ENCODE data around the gene AFAP1L2. TPM values are rescaled to one million over a fixed set of nuclear protein-coding genes. Genes with fewer than 3 reads are reported as not detected.

AFAP1L2 gene
- polyA plus RNA-seq, 3 donors, result 0.01 to 0.43 TPM; not detected in 1

GRCh38 chr10:114255227-114255626 lies 149.1 kb downstream of the AFAP1L2 start:
- H3K27ac Mint-ChIP-seq, result no peak overlapping the region
- WGBS (ENCODE audit: insufficient coverage), result no CpG with 5 or more reads among the region's 1 CpG

GRCh38 chr10:114252883-114253282 lies 151.4 kb downstream of the AFAP1L2 start:
- Histone ChIP-seq H4K20me1 (ENCODE audit: insufficient read depth, low read length) (no peaks in the 10 kb centered on the region), H3K9me3 (replicated peaks in 1 of 2; ENCODE audit: control insufficient read depth in 1 of 2, insufficient read depth in 1 of 2, low read length in 2 of 2) (no peaks in the 10 kb centered on the region), H3K36me3 (replicated peaks in 1 of 2; ENCODE audit: control insufficient read depth in 1 of 2, insufficient read depth in 2 of 2, low read length in 2 of 2) (no peaks in the 10 kb centered on the region), H3K27me3 (ENCODE audit: control insufficient read depth in 2 of 2, insufficient read depth in 2 of 2, low read length in 2 of 2) (no peaks in the 10 kb centered on the region), H3K4me3 (replicated peaks in 1 of 3; ENCODE audit: low read depth in 2 of 3, low read length in 3 of 3) (no peak overlapping the region), H2AFZ (ENCODE audit: insufficient read depth, low read depth, low read length, poor library complexity, severe bottlenecking) (no peak overlapping the region), H3K79me2 (ENCODE audit: insufficient read depth, low read length) (no peaks in the 10 kb centered on the region), H3K4me2 (replicated peaks; ENCODE audit: extremely low read depth, low read length, poor library complexity, severe bottlenecking) (no peak overlapping the region), H3K4me1 (ENCODE audit: control insufficient read depth in 1 of 2, insufficient read depth in 2 of 2, low read length in 2 of 2) (no peaks in the 10 kb centered on the region), H3K9ac (ENCODE audit: insufficient read depth, low read length, poor library complexity, severe bottlenecking) (no peak overlapping the region), H3K27ac (ENCODE audit: low read depth in 1 of 2, low read length in 2 of 2) (no peak overlapping the region)
- no peak for TF ChIP-seq CTCF (IDR thresholded peaks at IDR 0.05)
- Mint-ChIP-seq H3K27ac (no peak overlapping the region), H3K4me1 (no peaks in the 10 kb centered on the region), H3K27me3 (ENCODE audit: low read depth in 3 of 3) (peaks cover 3 to 6% (median 4%) of the 10 kb centered on the region in 3 donors), H3K36me3 (no peaks in the 10 kb centered on the region), H3K4me3 (no peak overlapping the region), H3K9me3 (no peaks in the 10 kb centered on the region)
- intact Hi-C loops (cut with micrococcal nuclease), result no loop called here
- DNase-seq, result no peak
- WGBS (ENCODE audit: insufficient coverage), result 100% methylated on average over 3 of the region's 7 CpGs

More at GRCh38 chr10:114255227-114255626, 149.1 kb downstream of the AFAP1L2 start:
- DNase-seq, result no peak
- Histone ChIP-seq H3K27ac (ENCODE audit: low read depth in 1 of 2, low read length in 2 of 2) (no peak overlapping the region), H3K9ac (ENCODE audit: insufficient read depth, low read length, poor library complexity, severe bottlenecking) (no peak overlapping the region), H4K20me1 (ENCODE audit: insufficient read depth, low read length) (no peaks in the 10 kb centered on the region), H3K9me3 (replicated peaks in 1 of 2; ENCODE audit: control insufficient read depth in 1 of 2, insufficient read depth in 1 of 2, low read length in 2 of 2) (no peaks in the 10 kb centered on the region), H2AFZ (ENCODE audit: insufficient read depth, low read depth, low read length, poor library complexity, severe bottlenecking) (no peak overlapping the region), H3K36me3 (replicated peaks in 1 of 2; ENCODE audit: control insufficient read depth in 1 of 2, insufficient read depth in 2 of 2, low read length in 2 of 2) (no peaks in the 10 kb centered on the region), H3K79me2 (ENCODE audit: insufficient read depth, low read length) (no peaks in the 10 kb centered on the region), H3K4me2 (replicated peaks; ENCODE audit: extremely low read depth, low read length, poor library complexity, severe bottlenecking) (no peak overlapping the region), H3K4me3 (replicated peaks in 1 of 3; ENCODE audit: low read depth in 2 of 3, low read length in 3 of 3) (no peak overlapping the region), H3K27me3 (ENCODE audit: control insufficient read depth in 2 of 2, insufficient read depth in 2 of 2, low read length in 2 of 2) (no peaks in the 10 kb centered on the region), H3K4me1 (ENCODE audit: control insufficient read depth in 1 of 2, insufficient read depth in 2 of 2, low read length in 2 of 2) (no peaks in the 10 kb centered on the region)
- H3K4me1 Mint-ChIP-seq, result no peaks in the 10 kb centered on the region
- H3K4me3 Mint-ChIP-seq, result no peak overlapping the region
- H3K9me3 Mint-ChIP-seq, result no peaks in the 10 kb centered on the region
- no peaks in the 10 kb centered on the region for H3K36me3 Mint-ChIP-seq
- intact Hi-C loops (cut with micrococcal nuclease), result no loop called here
- TF ChIP-seq CTCF (IDR thresholded peaks at IDR 0.05), result no peak
- H3K27me3 Mint-ChIP-seq (ENCODE audit: low read depth in 3 of 3), result peaks cover 3 to 6% (median 4%) of the 10 kb centered on the region in 3 donors
